H1 (cell line): ENCODE measurements around the gene INHBB. TPM values are rescaled to one million over a fixed set of nuclear protein-coding genes. Genes with fewer than 3 reads are reported as not detected.

Source experiments
- CTCF ChIA-PET: fragments of 300-600 bp; sonication (Branson Sonifier 250); formaldehyde crosslinking; loops from one replicate; lab custom pipeline; 2021; ENCODE audit not compliant: partially characterized antibody; lab: Charles Lee
- POLR2A ChIA-PET: fragments of 300-600 bp; sonication (Branson Sonifier 250); formaldehyde crosslinking; loops from one replicate; lab custom pipeline; 2021; ENCODE audit warnings: inconsistent platforms; ENCODE audit not compliant: partially characterized antibody; lab: Charles Lee
- DNase-seq, 2 experiments: peaks; one replicate each; pipeline versions ENCODE4 v3.0.0 to v3.0.0-alpha.2; 2010 to 2022; ENCODE audit warnings: low spot score in 2 of 2, low read depth in 1 of 2, mixed read lengths in 1 of 2
- FAIRE-seq: peaks from 2 replicates; lab custom pipeline; 2011; peaks lifted over from hg19 to GRCh38; lab: Jason Lieb, UNC
- H2AFZ ChIP-seq: 2 replicates; pipeline ENCODE4 v1.8.1; 2012; ENCODE audit warnings: low read length, inconsistent platforms
- H2AK5ac ChIP-seq: 2 replicates; pipeline ENCODE4 v1.6.1; 2013; ENCODE audit warnings: low read depth, low read length
- H2BK120ac ChIP-seq: replicated peaks from 2 replicates; pipeline ENCODE3; 2013; ENCODE audit warnings: low read depth, low read length, inconsistent platforms
- H2BK12ac ChIP-seq: 2 replicates; pipeline ENCODE4 v1.6.1; 2013; ENCODE audit warnings: low read depth, low read length
- H2BK15ac ChIP-seq: 2 replicates; pipeline ENCODE4 v1.6.1; 2013; ENCODE audit warnings: low read length
- H2BK20ac ChIP-seq: 2 replicates; pipeline ENCODE4 v1.6.1; 2013; ENCODE audit warnings: low read length
- H2BK5ac ChIP-seq: 2 replicates; pipeline ENCODE4 v1.6.1; 2013; ENCODE audit warnings: low read depth, low read length
- H3K14ac ChIP-seq: 2 replicates; pipeline ENCODE4 v1.6.1; 2013; ENCODE audit warnings: inconsistent platforms; ENCODE audit not compliant: insufficient read length
- H3K18ac ChIP-seq: 2 replicates; pipeline ENCODE4 v1.6.1; 2013; ENCODE audit warnings: low read length; ENCODE audit errors: extremely low read depth
- H3K23ac ChIP-seq: 2 replicates; pipeline ENCODE4 v1.6.1; 2013; ENCODE audit warnings: inconsistent platforms; ENCODE audit not compliant: insufficient read length
- H3K23me2 ChIP-seq: 2 replicates; pipeline ENCODE4 v1.6.1; 2013; ENCODE audit warnings: low read depth, low read length
- H3K27ac ChIP-seq: 2 replicates; pipeline ENCODE4 v1.6.1; 2011; ENCODE audit warnings: low read depth, low read length, inconsistent platforms
- H3K27me3 ChIP-seq, 4 experiments: replicated peaks in 1 of 4; 1 replicate in 1 of 4; 2 replicates in 3 of 4; pipeline versions ENCODE4 v1.6.1 to v1.8.1; 2011 to 2013; ENCODE audit warnings: low read length in 3 of 4, mild to moderate bottlenecking in 3 of 4, inconsistent platforms in 2 of 4, mixed read lengths in 2 of 4, moderate library complexity in 1 of 4; ENCODE audit not compliant: control insufficient read depth in 3 of 4, insufficient read depth in 3 of 4; ENCODE audit errors: extremely low read depth in 1 of 4
- H3K36me3 ChIP-seq, 4 experiments: 2 replicates each; pipeline versions ENCODE4 v1.6.1 to v1.8.1; 2011 to 2013; ENCODE audit warnings: mild to moderate bottlenecking in 4 of 4, low read length in 3 of 4, moderate library complexity in 2 of 4, control low read depth in 1 of 4, inconsistent platforms in 1 of 4; ENCODE audit not compliant: insufficient read depth in 4 of 4, control insufficient read depth in 2 of 4
- H3K4ac ChIP-seq: replicated peaks from 2 replicates; pipeline ENCODE3; 2013; ENCODE audit warnings: low read length, low read depth, mixed read lengths, inconsistent platforms; ENCODE audit not compliant: insufficient read length
- H3K4me1 ChIP-seq, 4 experiments: replicated peaks in 1 of 4; 1 replicate in 1 of 4; 2 replicates in 3 of 4; pipeline versions ENCODE4 v1.6.1 to v1.8.1; 2011 to 2013; ENCODE audit warnings: low read length in 3 of 4, inconsistent platforms in 2 of 4, mixed read lengths in 1 of 4; ENCODE audit not compliant: insufficient read depth in 4 of 4, control insufficient read depth in 3 of 4
- H3K4me2 ChIP-seq, 2 experiments: 2 replicates each; pipeline versions ENCODE4 v1.6.1 to v1.8.1; 2011 to 2013; ENCODE audit warnings: low read depth in 2 of 2, low read length in 2 of 2, control low read depth in 1 of 2, inconsistent platforms in 1 of 2, mild to moderate bottlenecking in 1 of 2; ENCODE audit not compliant: insufficient read depth in 1 of 2
- H3K4me3 ChIP-seq, 4 experiments: fragments of 200-600, 300-600 bp in 1 of 4; sonication (generic), shearing (Covaris generic), sonication (Bioruptor Twin) in 1 of 4; 2 replicates each; pipeline versions ENCODE4 v1.5.1 to v1.8.1; 2011 to 2016; ENCODE audit warnings: low read length in 4 of 4, low read depth in 3 of 4, control low read depth in 2 of 4, inconsistent platforms in 2 of 4, mild to moderate bottlenecking in 2 of 4, mixed read lengths in 1 of 4, moderate library complexity in 1 of 4; ENCODE audit not compliant: insufficient read depth in 2 of 4; ENCODE audit errors: extremely low read depth in 1 of 4
- H3K56ac ChIP-seq: replicated peaks from 2 replicates; pipeline ENCODE3; 2013; ENCODE audit warnings: low read depth, mild to moderate bottlenecking, mixed read lengths, low read length, inconsistent platforms; ENCODE audit not compliant: insufficient read length
- H3K79me1 ChIP-seq: 2 replicates; pipeline ENCODE4 v1.6.1; 2013; ENCODE audit warnings: low read depth, low read length, control low read depth
- H3K79me2 ChIP-seq, 2 experiments: 2 replicates each; pipeline versions ENCODE4 v1.6.1 to v1.8.1; 2012 to 2013; ENCODE audit warnings: low read length in 2 of 2, mild to moderate bottlenecking in 2 of 2, inconsistent platforms in 1 of 2; ENCODE audit not compliant: insufficient read depth in 2 of 2, control insufficient read depth in 1 of 2
- H3K9ac ChIP-seq, 4 experiments: replicated peaks in 1 of 4; 1 replicate in 1 of 4; 2 replicates in 3 of 4; pipeline versions ENCODE4 v1.6.1 to v1.8.1; 2011 to 2013; ENCODE audit warnings: low read depth in 3 of 4, low read length in 3 of 4, control low read depth in 2 of 4, mild to moderate bottlenecking in 2 of 4, moderate library complexity in 2 of 4, inconsistent platforms in 1 of 4; ENCODE audit errors: extremely low read depth in 1 of 4
- H3K9me3 ChIP-seq, 2 experiments: 2 replicates each; pipeline versions ENCODE4 v1.6.1 to v1.8.1; 2012 to 2013; ENCODE audit warnings: mild to moderate bottlenecking in 2 of 2, moderate library complexity in 2 of 2, control low read depth in 1 of 2, inconsistent platforms in 1 of 2, low read depth in 1 of 2, low read length in 1 of 2, mixed read lengths in 1 of 2; ENCODE audit not compliant: insufficient read depth in 2 of 2
- H4K20me1 ChIP-seq, 2 experiments: replicated peaks in 1 of 2; 2 replicates each; pipeline versions ENCODE3 to v1.8.1; 2011 to 2013; ENCODE audit warnings: inconsistent platforms in 2 of 2, low read length in 2 of 2, mild to moderate bottlenecking in 1 of 2; ENCODE audit not compliant: insufficient read depth in 2 of 2, control insufficient read depth in 1 of 2
- H4K5ac ChIP-seq: 2 replicates; pipeline ENCODE4 v1.6.1; 2013; ENCODE audit warnings: low read length, low read depth, mixed read lengths, inconsistent platforms; ENCODE audit not compliant: insufficient read length
- H4K8ac ChIP-seq: 2 replicates; pipeline ENCODE4 v1.8.0; 2013; ENCODE audit warnings: mild to moderate bottlenecking, moderate library complexity, low read length, inconsistent platforms; ENCODE audit not compliant: insufficient read depth; ENCODE audit errors: extremely low read depth
- H4K91ac ChIP-seq: replicated peaks from 2 replicates; pipeline ENCODE3; 2013; ENCODE audit warnings: low read length, mixed read lengths, inconsistent platforms; ENCODE audit not compliant: insufficient read length
- ASH2L ChIP-seq: fragments of 200-600, 300-600 bp; sonication (generic); IDR thresholded peaks from one replicate; pipeline ENCODE4 v1.7.1; 2017; ENCODE audit warnings: low read length
- CBX8 ChIP-seq: fragments of 300-800, 300-1000 bp; sonication (generic); IDR thresholded peaks from 2 replicates; pipeline ENCODE4 v1.7.1; 2016; ENCODE audit warnings: low read depth, low read length, borderline replicate concordance
- CHD1 ChIP-seq: IDR thresholded peaks from 2 replicates; pipeline ENCODE4 v1.6.1; 2012; ENCODE audit warnings: low read depth, low read length, improper control_type of control experiment
- EZH2 ChIP-seq: fragments of 200-600 bp; sonication (generic); IDR thresholded peaks from 2 replicates; pipeline ENCODE4 v1.7.1; 2012; ENCODE audit warnings: low read depth, mild to moderate bottlenecking, moderate library complexity, low read length, inconsistent platforms; ENCODE audit not compliant: severe bottlenecking
- FOSL1 ChIP-seq: IDR thresholded peaks from 2 replicates; pipeline ENCODE4 v1.6.1; 2011; ENCODE audit warnings: mild to moderate bottlenecking, low read depth, low read length, moderate library complexity; ENCODE audit not compliant: insufficient read depth
- PHF8 ChIP-seq: fragments of 200-600 bp; sonication (generic); conservative IDR thresholded peaks from 2 replicates; pipeline ENCODE4 v1.7.1; 2012; ENCODE audit warnings: low read depth, mild to moderate bottlenecking, inconsistent platforms, low read length, moderate library complexity
- RAD21 ChIP-seq, 2 experiments: IDR thresholded peaks in 1 of 2; conservative IDR thresholded peaks in 1 of 2; 2 replicates each; pipeline ENCODE4 v1.6.1; 2011; ENCODE audit warnings: low read depth in 2 of 2, low read length in 2 of 2, improper control_type of control experiment in 1 of 2, inconsistent platforms in 1 of 2, mild to moderate bottlenecking in 1 of 2, moderate library complexity in 1 of 2
- RBBP5 ChIP-seq: IDR thresholded peaks from 2 replicates; pipeline ENCODE4 v1.7.1; 2012; ENCODE audit warnings: low read depth, mild to moderate bottlenecking, inconsistent platforms, low read length, moderate library complexity, borderline replicate concordance
- SIX5 ChIP-seq: IDR thresholded peaks from 2 replicates; pipeline ENCODE4 v1.6.1; 2011; ENCODE audit warnings: mild to moderate bottlenecking, low read depth, low read length
- TBP ChIP-seq: IDR thresholded peaks from 2 replicates; pipeline ENCODE4 v1.6.1; 2011; ENCODE audit warnings: low read depth, low read length, improper control_type of control experiment
- TCF12 ChIP-seq: IDR thresholded peaks from 2 replicates; pipeline ENCODE4 v1.6.1; 2011; ENCODE audit warnings: low read depth, mild to moderate bottlenecking, low read length
- ZNF274 ChIP-seq: IDR thresholded peaks from 2 replicates; pipeline ENCODE4 v1.7.0; 2012; ENCODE audit warnings: low read length, borderline replicate concordance; ENCODE audit errors: extremely low read depth
- WGBS, 2 experiments: shearing (Covaris generic) in 1 of 2; methylation state at CpG; one replicate each; pipeline versions ENCODE4 v1.1.6 to v1.1.7; 2013 to 2015; ENCODE audit warnings: low lambda C conversion rate in 2 of 2, mixed read lengths in 2 of 2, inconsistent platforms in 1 of 2, low coverage in 1 of 2, missing lambda C conversion rate in 1 of 2; ENCODE audit not compliant: insufficient replicate concordance in 2 of 2, insufficient coverage in 1 of 2, insufficient read length in 1 of 2; ENCODE audit errors: extremely low coverage in 1 of 2, missing lambda C conversion rate in 1 of 2; 5-methylcytosine and 5-hydroxymethylcytosine counted together
- polyA plus RNA-seq, 7 experiments: library from polyadenylated mRNA; depleted of rRNA in 3 of 7; stranded (reverse) in 5 of 7; unstranded in 2 of 7; fragments of >200 nt in 5 of 7; fragments of 200-250 nt in 2 of 7; gene quantifications; 1 replicate in 5 of 7; 2 replicates in 1 of 7; 4 replicates in 1 of 7; pipeline versions ENCODE4 v1.2.1 to v1.2.3, GENCODE V29; 2011 to 2013; ENCODE audit warnings: missing spikeins in 2 of 7, mixed read lengths in 2 of 7
- total RNA-seq: library from RNA; stranded (reverse); fragmentation: NEBNext Ultra II Directional; extraction: Animal tissue kit (Norgen Biotek cat#: 25700); gene quantifications from 2 replicates; pipeline ENCODE4 v1.2.1, GENCODE V29; 2021
- TF ChIP-seq, protein P1 (sequence below): IDR thresholded peaks from 2 replicates; pipeline ENCODE4 v1.6.1; 2012; ENCODE audit warnings: inconsistent platforms

The INHBB gene
- total and polyA plus RNA-seq, 2 of the 8 experiments (the other 6 are each of a cell fraction or from before 2014, with no cell fraction given) = 0.30 to 0.32 TPM

DNA sequence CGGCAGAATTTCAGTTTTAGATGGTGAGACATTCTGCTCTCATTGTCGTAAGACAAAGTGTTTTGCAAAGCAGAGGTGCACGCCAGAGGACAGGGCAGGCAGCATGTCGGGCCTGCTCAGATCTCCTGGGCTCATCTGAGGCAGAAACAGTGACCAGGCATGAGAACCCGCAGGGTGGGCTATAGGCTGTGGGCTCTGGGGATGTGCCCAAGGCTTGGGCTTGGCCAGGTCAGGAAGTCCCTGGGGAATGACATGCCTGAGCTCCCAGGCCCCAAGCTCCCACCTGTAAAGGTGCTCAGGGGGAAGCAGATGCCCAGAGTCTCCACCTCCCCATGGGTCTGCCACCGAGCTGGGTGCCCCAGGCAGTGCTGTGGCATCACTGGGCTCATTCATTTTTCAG, 35.3 kb downstream of the INHBB start:
- peaks cover 0 to 16% (median 6%) of the 10 kb centered on the region in 4 experiments; a peak in 5 of 7 replicates for H3K27me3 ChIP-seq
- H2BK20ac ChIP-seq = no peak overlapping the region
- no peak for DNase-seq
- 89% methylated on average over 6 of the region's 6 CpGs; no CpG with 5 or more reads in 1 of the 2 experiments for WGBS, 2 experiments
- no peaks in the 10 kb centered on the region for H3K79me2 ChIP-seq
- no peak overlapping the region for H2BK15ac ChIP-seq
- no peak overlapping the region for H3K27ac ChIP-seq
- H3K56ac ChIP-seq = no peak overlapping the region
- POLR2A ChIA-PET = no interaction called here
- no peak overlapping the region for H2AFZ ChIP-seq
- no peak overlapping the region for H3K18ac ChIP-seq
- H3K23ac ChIP-seq = no peak overlapping the region
- H3K9me3 ChIP-seq = no peaks in the 10 kb centered on the region
- H3K14ac ChIP-seq = no peak overlapping the region
- H2BK120ac ChIP-seq = no peak overlapping the region
- no peak overlapping the region for H4K5ac ChIP-seq
- no peaks in the 10 kb centered on the region for H3K79me1 ChIP-seq
- no peak overlapping the region for H3K4me3 ChIP-seq
- H3K23me2 ChIP-seq = no peaks in the 10 kb centered on the region
- no peak overlapping the region for H2AK5ac ChIP-seq
- H2BK12ac ChIP-seq = no peak overlapping the region
- no peak overlapping the region for H2BK5ac ChIP-seq
- H4K8ac ChIP-seq = no peak overlapping the region
- no peak overlapping the region for H3K9ac ChIP-seq
- H4K91ac ChIP-seq = no peak overlapping the region
- H3K4me2 ChIP-seq = no peak overlapping the region
- H3K36me3 ChIP-seq = no peaks in the 10 kb centered on the region
- CTCF ChIA-PET = interaction anchor here (0.6 to 2.3 kb wide), 6 partner anchors 16 to 289 kb away, joined by 3 to 6 read pairs (median 4); no protein-coding TSS in a partner anchor
- no peaks in the 10 kb centered on the region for H4K20me1 ChIP-seq
- peaks cover 3 to 30% (median 11%) of the 10 kb centered on the region in 4 experiments for H3K4me1 ChIP-seq
- no peak for FAIRE-seq
- no peak overlapping the region for H3K4ac ChIP-seq
- TF ChIP-seq TCF12 = no peak
- no peak for TF ChIP-seq ASH2L
- no peak for TF ChIP-seq TBP
- no peak for TF ChIP-seq FOSL1
- no peak for TF ChIP-seq RAD21 (IDR thresholded peaks at IDR 0.05 in 1 of 2, conservative IDR thresholded peaks at IDR 0.05 in 1 of 2; ENCODE audit: low read depth in 2 of 2, low read length in 2 of 2)
- TF ChIP-seq CBX8 = no peak
- TF ChIP-seq ZNF274 = no peak
- no peak for TF ChIP-seq RBBP5
- no peak for TF ChIP-seq SIX5
- TF ChIP-seq, protein P1, sequence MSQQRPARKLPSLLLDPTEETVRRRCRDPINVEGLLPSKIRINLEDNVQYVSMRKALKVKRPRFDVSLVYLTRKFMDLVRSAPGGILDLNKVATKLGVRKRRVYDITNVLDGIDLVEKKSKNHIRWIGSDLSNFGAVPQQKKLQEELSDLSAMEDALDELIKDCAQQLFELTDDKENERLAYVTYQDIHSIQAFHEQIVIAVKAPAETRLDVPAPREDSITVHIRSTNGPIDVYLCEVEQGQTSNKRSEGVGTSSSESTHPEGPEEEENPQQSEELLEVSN = no peak
- no peak for TF ChIP-seq EZH2
- no peak for TF ChIP-seq CHD1
- TF ChIP-seq PHF8 = no peak
